Esophagus squamous epithelium (tissue), 4 donors: ENCODE results near the gene CSRP1.

ENCODE experiments used
- POLR2A ChIP-seq, 4 donors: fragments of 450-650 bp; IDR thresholded peaks; one replicate each; pipeline ENCODE4 v1.6.1; 2017; ENCODE audit warnings: antibody characterized with exemption in 4 of 4, mild to moderate bottlenecking in 4 of 4, moderate library complexity in 3 of 4
- TF ChIP-seq, protein P1 (sequence below), 6 experiments: fragments of 450-650 bp in 4 of 6; fragments of 200-600 bp in 2 of 6; sonication (generic) in 2 of 6; IDR thresholded peaks; one replicate each; pipeline ENCODE4 v1.5.1; 2016 to 2019; ENCODE audit warnings: antibody characterized with exemption in 6 of 6, mild to moderate bottlenecking in 4 of 6, moderate library complexity in 4 of 6

- TF ChIP-seq, protein P1, sequence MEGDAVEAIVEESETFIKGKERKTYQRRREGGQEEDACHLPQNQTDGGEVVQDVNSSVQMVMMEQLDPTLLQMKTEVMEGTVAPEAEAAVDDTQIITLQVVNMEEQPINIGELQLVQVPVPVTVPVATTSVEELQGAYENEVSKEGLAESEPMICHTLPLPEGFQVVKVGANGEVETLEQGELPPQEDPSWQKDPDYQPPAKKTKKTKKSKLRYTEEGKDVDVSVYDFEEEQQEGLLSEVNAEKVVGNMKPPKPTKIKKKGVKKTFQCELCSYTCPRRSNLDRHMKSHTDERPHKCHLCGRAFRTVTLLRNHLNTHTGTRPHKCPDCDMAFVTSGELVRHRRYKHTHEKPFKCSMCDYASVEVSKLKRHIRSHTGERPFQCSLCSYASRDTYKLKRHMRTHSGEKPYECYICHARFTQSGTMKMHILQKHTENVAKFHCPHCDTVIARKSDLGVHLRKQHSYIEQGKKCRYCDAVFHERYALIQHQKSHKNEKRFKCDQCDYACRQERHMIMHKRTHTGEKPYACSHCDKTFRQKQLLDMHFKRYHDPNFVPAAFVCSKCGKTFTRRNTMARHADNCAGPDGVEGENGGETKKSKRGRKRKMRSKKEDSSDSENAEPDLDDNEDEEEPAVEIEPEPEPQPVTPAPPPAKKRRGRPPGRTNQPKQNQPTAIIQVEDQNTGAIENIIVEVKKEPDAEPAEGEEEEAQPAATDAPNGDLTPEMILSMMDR (IDR thresholded peaks at IDR 0.05), result no peak
- TF ChIP-seq POLR2A (IDR thresholded peaks at IDR 0.05), result no peak
Observed at GRCh38 chr1:201516511-201517127, 9.7 kb upstream of the CSRP1 start.
